Measurements from ENCODE around the gene COPG2. TPM values are rescaled to one million over a fixed set of nuclear protein-coding genes. Genes with fewer than 3 reads are reported as not detected.
"Not testable (repeated sequence)": the region's sequence is repeated elsewhere in the genome, so short reads cannot be mapped to it uniquely, and the experiment has no call there.

The COPG2 gene
- total and polyA plus RNA-seq, 5 donors from 2014 or later = 1.1 to 6.1 (median 1.7) TPM

GRCh38 chr7:130628901-130629300 lies 39.6 kb downstream of the COPG2 start:
- Histone ChIP-seq H3K4me1 (ENCODE audit: control insufficient read depth, insufficient read depth, low read length, poor library complexity, severe bottlenecking) (no peaks in the 10 kb centered on the region), H3K9me3 (ENCODE audit: control insufficient read depth in 2 of 2, low read length in 2 of 2) (peaks cover 12 to 18% of the 10 kb centered on the region in 2 experiments), H3K36me3 (ENCODE audit: control insufficient read depth, insufficient read depth, low read length) (no peaks in the 10 kb centered on the region), H3K4me3 (ENCODE audit: low read depth, low read length) (no peak overlapping the region), H3K27me3 (ENCODE audit: control insufficient read depth, insufficient read depth, low read length) (no peaks in the 10 kb centered on the region), H3K27ac (ENCODE audit: insufficient read depth, low read length, poor library complexity, severe bottlenecking) (no peak overlapping the region)
- Mint-ChIP-seq H3K9me3 (peaks cover 5 to 54% (median 17%) of the 10 kb centered on the region in 7 donors), H3K27me3 (no peaks in the 10 kb centered on the region), H3K36me3 (peaks cover 17% of the 10 kb centered on the region), H3K4me1 (no peaks in the 10 kb centered on the region), H3K27ac (no peak overlapping the region), H3K4me3 (no peak overlapping the region)
- DNase-seq = no peak
- ATAC-seq (ENCODE audit: low read depth in 2 of 2) = no peak

- Histone ChIP-seq H3K4me1 (ENCODE audit: control insufficient read depth, insufficient read depth, low read length, poor library complexity, severe bottlenecking) (no peaks in the 10 kb centered on the region), H3K36me3 (ENCODE audit: control insufficient read depth, insufficient read depth, low read length) (no peaks in the 10 kb centered on the region), H3K27ac (ENCODE audit: insufficient read depth, low read length, poor library complexity, severe bottlenecking) (no peak overlapping the region), H3K27me3 (ENCODE audit: control insufficient read depth, insufficient read depth, low read length) (no peaks in the 10 kb centered on the region), H3K9me3 (ENCODE audit: control insufficient read depth in 2 of 2, low read length in 2 of 2) (peaks cover 12 to 18% of the 10 kb centered on the region in 2 experiments), H3K4me3 (ENCODE audit: low read depth, low read length) (no peak overlapping the region)
- Mint-ChIP-seq H3K9me3 (peaks cover 5 to 45% (median 12%) of the 10 kb centered on the region in 7 donors), H3K4me3 (no peak overlapping the region), H3K4me1 (no peaks in the 10 kb centered on the region), H3K36me3 (peaks cover 18% of the 10 kb centered on the region), H3K27ac (no peak overlapping the region), H3K27me3 (no peaks in the 10 kb centered on the region)
- ATAC-seq (ENCODE audit: low read depth in 2 of 2) = no peak
- DNase-seq = no peak
Observed at GRCh38 chr7:130627775-130628174, 40.8 kb downstream of the COPG2 start.

- Mint-ChIP-seq H3K9me3 (peaks cover 2 to 16% (median 5%) of the 10 kb centered on the region in 7 donors), H3K4me1 (no peaks in the 10 kb centered on the region), H3K27me3 (no peaks in the 10 kb centered on the region), H3K4me3 (no peak overlapping the region), H3K27ac (peak overlapping the region in 1 of 3 donors; percentile 18), H3K36me3 (peaks cover 17% of the 10 kb centered on the region)
- ATAC-seq (ENCODE audit: low read depth in 2 of 2) = no peak
- H3K4me1 ChIP-seq (ENCODE audit: control insufficient read depth, insufficient read depth, low read length, poor library complexity, severe bottlenecking) = no peaks in the 10 kb centered on the region
- no peak overlapping the region for H3K4me3 ChIP-seq (ENCODE audit: low read depth, low read length)
- DNase-seq = no peak
- no peaks in the 10 kb centered on the region for H3K9me3 ChIP-seq (ENCODE audit: control insufficient read depth in 2 of 2, low read length in 2 of 2)
- no peak overlapping the region for H3K27ac ChIP-seq (ENCODE audit: insufficient read depth, low read length, poor library complexity, severe bottlenecking)
- H3K27me3 ChIP-seq (ENCODE audit: control insufficient read depth, insufficient read depth, low read length) = no peaks in the 10 kb centered on the region
- H3K36me3 ChIP-seq (ENCODE audit: control insufficient read depth, insufficient read depth, low read length) = no peaks in the 10 kb centered on the region
Observed at GRCh38 chr7:130622866-130623265, 45.7 kb downstream of the COPG2 start.

- H3K27me3 Mint-ChIP-seq = no peaks in the 10 kb centered on the region
- H3K27ac Mint-ChIP-seq = no peak overlapping the region
- H3K9me3 ChIP-seq (ENCODE audit: control insufficient read depth in 2 of 2, low read length in 2 of 2) = no peaks in the 10 kb centered on the region
- ATAC-seq (ENCODE audit: low read depth in 2 of 2) (no peak), DNase-seq (no peak)
- H3K27me3 ChIP-seq (ENCODE audit: control insufficient read depth, insufficient read depth, low read length) = no peaks in the 10 kb centered on the region
- peaks cover 21% of the 10 kb centered on the region for H3K36me3 ChIP-seq (ENCODE audit: control insufficient read depth, insufficient read depth, low read length)
- H3K4me3 ChIP-seq (ENCODE audit: low read depth, low read length) = no peak overlapping the region
- no peaks in the 10 kb centered on the region for H3K4me1 ChIP-seq (ENCODE audit: control insufficient read depth, insufficient read depth, low read length, poor library complexity, severe bottlenecking)
- peaks cover 53% of the 10 kb centered on the region for H3K36me3 Mint-ChIP-seq
- no peaks in the 10 kb centered on the region for H3K4me1 Mint-ChIP-seq
- H3K27ac ChIP-seq (ENCODE audit: insufficient read depth, low read length, poor library complexity, severe bottlenecking) = no peak overlapping the region
- no peak overlapping the region for H3K4me3 Mint-ChIP-seq
- H3K9me3 Mint-ChIP-seq = peaks cover 0 to 5% (median 2%) of the 10 kb centered on the region in 7 donors
Observed at GRCh38 chr7:130615583-130615982, 53.0 kb downstream of the COPG2 start.

GRCh38 chr7:130614449-130614848 lies 54.1 kb downstream of the COPG2 start:
- Histone ChIP-seq H3K4me1 (ENCODE audit: control insufficient read depth, insufficient read depth, low read length, poor library complexity, severe bottlenecking) (no peaks in the 10 kb centered on the region), H3K27ac (ENCODE audit: insufficient read depth, low read length, poor library complexity, severe bottlenecking) (no peak overlapping the region), H3K36me3 (ENCODE audit: control insufficient read depth, insufficient read depth, low read length) (peaks cover 30% of the 10 kb centered on the region), H3K27me3 (ENCODE audit: control insufficient read depth, insufficient read depth, low read length) (no peaks in the 10 kb centered on the region), H3K4me3 (ENCODE audit: low read depth, low read length) (no peak overlapping the region), H3K9me3 (ENCODE audit: control insufficient read depth in 2 of 2, low read length in 2 of 2) (no peaks in the 10 kb centered on the region)
- Mint-ChIP-seq H3K27me3 (no peaks in the 10 kb centered on the region), H3K27ac (no peak overlapping the region), H3K4me1 (no peaks in the 10 kb centered on the region), H3K4me3 (no peak overlapping the region), H3K36me3 (peaks cover 63% of the 10 kb centered on the region), H3K9me3 (peaks cover 0 to 5% (median 2%) of the 10 kb centered on the region in 7 donors)
- DNase-seq (no peak), ATAC-seq (ENCODE audit: low read depth in 2 of 2) (no peak)

GRCh38 chr7:130611218-130611617 lies 57.3 kb downstream of the COPG2 start:
- Histone ChIP-seq H3K36me3 (ENCODE audit: control insufficient read depth, insufficient read depth, low read length) (peaks cover 38% of the 10 kb centered on the region), H3K4me1 (ENCODE audit: control insufficient read depth, insufficient read depth, low read length, poor library complexity, severe bottlenecking) (no peaks in the 10 kb centered on the region), H3K4me3 (ENCODE audit: low read depth, low read length) (no peak overlapping the region), H3K27ac (ENCODE audit: insufficient read depth, low read length, poor library complexity, severe bottlenecking) (no peak overlapping the region), H3K27me3 (ENCODE audit: control insufficient read depth, insufficient read depth, low read length) (no peaks in the 10 kb centered on the region), H3K9me3 (ENCODE audit: control insufficient read depth in 2 of 2, low read length in 2 of 2) (no peaks in the 10 kb centered on the region)
- H3K27me3 Mint-ChIP-seq = no peaks in the 10 kb centered on the region
- peaks cover 76% of the 10 kb centered on the region for H3K36me3 Mint-ChIP-seq
- no peak overlapping the region for H3K27ac Mint-ChIP-seq
- DNase-seq = no peak
- H3K9me3 Mint-ChIP-seq = peaks cover 0 to 5% (median 0%) of the 10 kb centered on the region in 7 donors
- ATAC-seq (ENCODE audit: low read depth in 2 of 2) = no peak
- H3K4me1 Mint-ChIP-seq = peaks cover 0 to 3% (median 0%) of the 10 kb centered on the region in 4 donors
- H3K4me3 Mint-ChIP-seq = no peak overlapping the region

GRCh38 chr7:130607066-130607465 lies 61.5 kb downstream of the COPG2 start:
- not testable (repeated sequence) for H3K4me3 Mint-ChIP-seq; H3K27ac Mint-ChIP-seq; H3K27ac ChIP-seq (ENCODE audit: insufficient read depth, low read length, poor library complexity, severe bottlenecking); H3K9me3 ChIP-seq (ENCODE audit: control insufficient read depth in 2 of 2, low read length in 2 of 2); H3K4me3 ChIP-seq (ENCODE audit: low read depth, low read length); H3K27me3 Mint-ChIP-seq; H3K27me3 ChIP-seq (ENCODE audit: control insufficient read depth, insufficient read depth, low read length); DNase-seq; H3K4me1 ChIP-seq (ENCODE audit: control insufficient read depth, insufficient read depth, low read length, poor library complexity, severe bottlenecking); H3K9me3 Mint-ChIP-seq; ATAC-seq (ENCODE audit: low read depth in 2 of 2)
- H3K4me1 Mint-ChIP-seq = peaks cover 0 to 13% (median 0%) of the 10 kb centered on the region in 4 donors
- H3K36me3 Mint-ChIP-seq = peaks cover 54% of the 10 kb centered on the region
- H3K36me3 ChIP-seq (ENCODE audit: control insufficient read depth, insufficient read depth, low read length) = peaks cover 33% of the 10 kb centered on the region

GRCh38 chr7:130606161-130606560 lies 62.4 kb downstream of the COPG2 start:
- peaks cover 25% of the 10 kb centered on the region for H3K36me3 ChIP-seq (ENCODE audit: control insufficient read depth, insufficient read depth, low read length)
- H3K27me3 Mint-ChIP-seq = no peaks in the 10 kb centered on the region
- ATAC-seq (ENCODE audit: low read depth in 2 of 2) (no peak), DNase-seq (no peak)
- no peak overlapping the region for H3K4me3 Mint-ChIP-seq
- no peaks in the 10 kb centered on the region for H3K4me1 ChIP-seq (ENCODE audit: control insufficient read depth, insufficient read depth, low read length, poor library complexity, severe bottlenecking)
- peaks cover 0 to 13% (median 0%) of the 10 kb centered on the region in 4 donors for H3K4me1 Mint-ChIP-seq
- H3K4me3 ChIP-seq (ENCODE audit: low read depth, low read length) = no peak overlapping the region
- no peak overlapping the region for H3K27ac Mint-ChIP-seq
- H3K36me3 Mint-ChIP-seq = peaks cover 52% of the 10 kb centered on the region
- H3K27me3 ChIP-seq (ENCODE audit: control insufficient read depth, insufficient read depth, low read length) = no peaks in the 10 kb centered on the region
- no peaks in the 10 kb centered on the region for H3K9me3 ChIP-seq (ENCODE audit: control insufficient read depth in 2 of 2, low read length in 2 of 2)
- peaks cover 0 to 5% (median 0%) of the 10 kb centered on the region in 7 donors for H3K9me3 Mint-ChIP-seq
- H3K27ac ChIP-seq (ENCODE audit: insufficient read depth, low read length, poor library complexity, severe bottlenecking) = no peak overlapping the region

Measured in CD4-positive, CD25-positive, alpha-beta regulatory T cell (primary cell).